PC-3 (cell line): ENCODE results near the gene RABGAP1L. TPM values are rescaled to one million over a fixed set of nuclear protein-coding genes. Genes with fewer than 3 reads are reported as not detected.
A peak's percentile ranks its signal among the peaks of the same experiment; 100 is the strongest.

Experiments used
- ATAC-seq: fragments of 200-7000 bp; cut with Tn5 transposase; 2 replicates; pipeline ENCODE4 v1.9.1; 2020; ENCODE audit warnings: mild to moderate bottlenecking, moderate library complexity
- BruUV-seq: library from RNA; stranded (reverse); fragments of 400-500 nt; replicated peaks from 2 replicates; lab custom pipeline; 2021; lab: Mats Ljungman, UMichigan
- CTCF ChIA-PET: fragments of 300-600 bp; sonication (Branson Sonifier 250); formaldehyde crosslinking; loops from one replicate; lab custom pipeline; 2022; ENCODE audit warnings: antibody characterized with exemption; lab: Charles Lee
- POLR2A ChIA-PET: fragments of 300-600 bp; sonication (Branson Sonifier 250); formaldehyde crosslinking; loops from one replicate; lab custom pipeline; 2022; ENCODE audit warnings: antibody characterized with exemption; ENCODE audit not compliant: unreplicated experiment; lab: Charles Lee
- DNase-seq: peaks from one replicate; pipeline ENCODE4 v3.0.0-alpha.2; 2015
- H2AFZ ChIP-seq: fragments of 300-600 bp; sonication (generic); 2 replicates; pipeline ENCODE4 v1.6.0; 2016; ENCODE audit warnings: antibody characterized with exemption, low read length
- H3F3A ChIP-seq: fragments of 300-600 bp; sonication (generic); one replicate; pipeline ENCODE4 v1.6.0; 2017; ENCODE audit warnings: antibody characterized with exemption, low read length, control low read depth, mild to moderate bottlenecking; ENCODE audit not compliant: unreplicated experiment
- H3K27ac ChIP-seq: fragments of 300-600 bp; sonication (generic); 2 replicates; pipeline ENCODE4 v1.5.1; 2016; ENCODE audit warnings: mild to moderate bottlenecking, low read length
- H3K27me3 ChIP-seq: fragments of 300-600 bp; sonication (generic); 2 replicates; pipeline ENCODE4 v1.6.1; 2016; ENCODE audit warnings: low read length, mixed read lengths
- H3K36me3 ChIP-seq: fragments of 300-600 bp; sonication (generic); 2 replicates; pipeline ENCODE4 v1.6.1; 2016; ENCODE audit warnings: low read depth, mixed run types, low read length, mixed read lengths
- H3K4me1 ChIP-seq: fragments of 300-600 bp; sonication (generic); 2 replicates; pipeline ENCODE4 v1.5.1; 2016; ENCODE audit warnings: low read length; ENCODE audit not compliant: insufficient read depth
- H3K4me2 ChIP-seq: fragments of 300-600 bp; sonication (generic); 2 replicates; pipeline ENCODE4 v1.6.0; 2016; ENCODE audit warnings: low read length
- H3K4me3 ChIP-seq: fragments of 300-600 bp; sonication (generic); 2 replicates; pipeline ENCODE4 v1.5.1; 2016; ENCODE audit warnings: mild to moderate bottlenecking, low read length, mixed read lengths
- H3K79me2 ChIP-seq: fragments of 300-600 bp; sonication (generic); 2 replicates; pipeline ENCODE4 v1.6.1; 2017; ENCODE audit warnings: low read length, mixed read lengths
- H3K9ac ChIP-seq: fragments of 300-600 bp; sonication (generic); 2 replicates; pipeline ENCODE4 v1.6.0; 2016; ENCODE audit warnings: mild to moderate bottlenecking, low read length
- H3K9me2 ChIP-seq: fragments of 300-600 bp; sonication (generic); replicated peaks from 2 replicates; pipeline ENCODE4 v1.6.1; 2016; ENCODE audit warnings: mixed run types, low read length, mixed read lengths
- H3K9me3 ChIP-seq: fragments of 300-600 bp; sonication (generic); 2 replicates; pipeline ENCODE4 v1.6.1; 2016; ENCODE audit warnings: low read length, mixed read lengths
- H4K20me1 ChIP-seq: fragments of 300-600 bp; sonication (generic); 2 replicates; pipeline ENCODE4 v1.6.1; 2016; ENCODE audit warnings: low read length, mixed read lengths
- CTCF ChIP-seq: fragments of 300-600 bp; sonication (generic); conservative IDR thresholded peaks from 2 replicates; pipeline ENCODE4 v1.5.1; 2017; ENCODE audit warnings: antibody characterized with exemption, low read depth, mild to moderate bottlenecking, low read length
- EZH2 ChIP-seq: fragments of 300-600 bp; sonication (generic); IDR thresholded peaks from one replicate; pipeline ENCODE4 v1.6.1; 2017; ENCODE audit warnings: antibody characterized with exemption, mild to moderate bottlenecking, low read length; ENCODE audit not compliant: unreplicated experiment
- EZH2phosphoT487 ChIP-seq: fragments of 300-600 bp; sonication (generic); IDR thresholded peaks from 2 replicates; pipeline ENCODE4 v1.6.1; 2018; ENCODE audit warnings: mild to moderate bottlenecking, antibody characterized with exemption, low read length, borderline replicate concordance
- intact Hi-C: fragments of 100-400 bp; cut with micrococcal nuclease; formaldehyde crosslinking; loops from 2 replicates; pipeline ENCODE4 v1.9.0; 2023
- total RNA-seq: library from RNA; depleted of rRNA; stranded (reverse); fragments of >200 nt; gene quantifications from 2 replicates; pipeline ENCODE4 v1.2.3, GENCODE V29; 2014

Gene RABGAP1L
- total RNA-seq, 1 experiment from 2014 or later, result 24.4 TPM

GRCh38 chr1:174995916-174996315, 836.6 kb downstream of the RABGAP1L start:
- Histone ChIP-seq H3K79me2 (peaks cover 15% of the 10 kb centered on the region), H4K20me1 (peaks cover 6% of the 10 kb centered on the region; the same call in 1 of the 2 replicates), H3K27ac (no peak overlapping the region), H3K4me3 (no peak overlapping the region), H3K9me2 (no peaks in the 10 kb centered on the region), H3K4me1 (peaks cover 39% of the 10 kb centered on the region), H2AFZ (no peak overlapping the region), H3K9ac (no peak overlapping the region), H3K27me3 (no peaks in the 10 kb centered on the region), H3F3A (no peaks in the 10 kb centered on the region), H3K36me3 (no peaks in the 10 kb centered on the region), H3K4me2 (peak overlapping the region; percentile 22; the same call in 1 of the 2 replicates), H3K9me3 (no peaks in the 10 kb centered on the region)
- TF ChIP-seq EZH2 (no peak), CTCF (no peak), EZH2phosphoT487 (no peak)
- intact Hi-C loops, result loop anchor here (5.0 kb wide), 1 partner anchor 224 kb away; no protein-coding TSS in a partner anchor
- ChIA-PET CTCF (no interaction called here), POLR2A (no interaction called here)
- ATAC-seq, result no peak
- DNase-seq, result no peak
- BruUV-seq, result no TSS peak

GRCh38 chr1:174996476-174996875, 837.2 kb downstream of the RABGAP1L start:
- intact Hi-C loops, result loop anchor here (5.0 kb wide), 1 partner anchor 224 kb away; no protein-coding TSS in a partner anchor
- H3K4me1 ChIP-seq, result peaks cover 36% of the 10 kb centered on the region
- H3K36me3 ChIP-seq, result no peaks in the 10 kb centered on the region
- H3K27me3 ChIP-seq, result no peaks in the 10 kb centered on the region
- ChIA-PET CTCF (interaction anchor here (0.9 kb wide), 1 partner anchor 113 kb away, joined by 4 read pairs; no protein-coding TSS in a partner anchor), POLR2A (no interaction called here)
- no peak overlapping the region for H2AFZ ChIP-seq
- BruUV-seq, result no TSS peak
- DNase-seq (peak; percentile 66), ATAC-seq (no peak)
- H3F3A ChIP-seq, result no peaks in the 10 kb centered on the region
- TF ChIP-seq CTCF (no peak), EZH2 (no peak), EZH2phosphoT487 (no peak)
- H3K4me2 ChIP-seq, result 0 out of 2 replicates have a peak overlapping the region, but pooled peaks have one; percentile 43
- no peaks in the 10 kb centered on the region for H3K9me3 ChIP-seq
- no peak overlapping the region for H3K9ac ChIP-seq
- no peak overlapping the region for H3K4me3 ChIP-seq
- H3K27ac ChIP-seq, result no peak overlapping the region
- peaks cover 11% of the 10 kb centered on the region for H4K20me1 ChIP-seq
- H3K9me2 ChIP-seq, result no peaks in the 10 kb centered on the region
- peaks cover 21% of the 10 kb centered on the region for H3K79me2 ChIP-seq

- Histone ChIP-seq H3K4me1 (peaks cover 38% of the 10 kb centered on the region), H3K27ac (no peak overlapping the region), H3K4me2 (0 out of 2 replicates have a peak overlapping the region, but pooled peaks have one; percentile 43), H3F3A (no peaks in the 10 kb centered on the region), H2AFZ (no peak overlapping the region), H3K9ac (no peak overlapping the region), H3K4me3 (no peak overlapping the region), H3K27me3 (no peaks in the 10 kb centered on the region), H3K36me3 (no peaks in the 10 kb centered on the region), H4K20me1 (peaks cover 14% of the 10 kb centered on the region), H3K9me3 (no peaks in the 10 kb centered on the region), H3K9me2 (no peaks in the 10 kb centered on the region), H3K79me2 (peaks cover 27% of the 10 kb centered on the region)
- CTCF ChIA-PET, result interaction anchor here (0.9 kb wide), 1 partner anchor 114 kb away, joined by 4 read pairs; no protein-coding TSS in a partner anchor
- ATAC-seq (no peak), DNase-seq (no peak)
- intact Hi-C loops, result loop anchor here (5.0 kb wide), 1 partner anchor 225 kb away; no protein-coding TSS in a partner anchor
- no TSS peak for BruUV-seq
- TF ChIP-seq CTCF (no peak), EZH2 (no peak), EZH2phosphoT487 (no peak)
- POLR2A ChIA-PET, result no interaction called here
Measured at GRCh38 chr1:174997041-174997440, 837.7 kb downstream of the RABGAP1L start.
